AG09309 (cell line): ENCODE measurements around the gene CLDN20.

Experiments
- DNase-seq: peaks from one replicate; pipeline ENCODE4 v3.0.0-alpha.2; 2010; ENCODE audit warnings: low read depth
- H3K4me3 ChIP-seq: 2 replicates; pipeline ENCODE4 v1.5.1; 2011; ENCODE audit warnings: mild to moderate bottlenecking, low read depth, low read length, moderate library complexity; ENCODE audit not compliant: control insufficient read depth
- TF ChIP-seq, protein P1 (sequence below): IDR thresholded peaks from 2 replicates; pipeline ENCODE4 v1.5.1; 2011; ENCODE audit warnings: mild to moderate bottlenecking, low read depth, low read length, inconsistent platforms; ENCODE audit not compliant: insufficient read depth, control insufficient read depth; ENCODE audit errors: missing control alignments

The CLDN20 gene

DNA sequence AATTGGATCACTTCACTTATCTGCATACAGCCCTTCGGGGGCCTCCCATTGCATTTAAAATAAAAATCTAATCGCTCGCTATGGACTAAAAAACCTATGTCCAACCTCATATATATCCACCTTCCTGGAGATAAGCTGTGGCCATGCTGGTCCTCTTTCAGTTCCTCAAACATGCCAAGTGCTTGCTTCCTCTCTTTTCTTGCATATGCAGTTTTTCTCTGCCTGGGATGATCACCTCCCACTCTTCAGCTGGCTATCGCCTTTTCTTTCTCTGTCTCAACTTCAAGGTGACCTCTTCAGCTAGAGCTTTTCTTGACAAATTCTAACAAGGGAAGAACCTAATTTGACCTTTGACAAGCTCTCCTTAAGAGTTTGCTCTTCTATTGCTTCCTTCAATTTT is 56.1 kb downstream of the CLDN20 start:
- no peak overlapping the region for H3K4me3 ChIP-seq
- no peak for DNase-seq
- TF ChIP-seq, protein P1, sequence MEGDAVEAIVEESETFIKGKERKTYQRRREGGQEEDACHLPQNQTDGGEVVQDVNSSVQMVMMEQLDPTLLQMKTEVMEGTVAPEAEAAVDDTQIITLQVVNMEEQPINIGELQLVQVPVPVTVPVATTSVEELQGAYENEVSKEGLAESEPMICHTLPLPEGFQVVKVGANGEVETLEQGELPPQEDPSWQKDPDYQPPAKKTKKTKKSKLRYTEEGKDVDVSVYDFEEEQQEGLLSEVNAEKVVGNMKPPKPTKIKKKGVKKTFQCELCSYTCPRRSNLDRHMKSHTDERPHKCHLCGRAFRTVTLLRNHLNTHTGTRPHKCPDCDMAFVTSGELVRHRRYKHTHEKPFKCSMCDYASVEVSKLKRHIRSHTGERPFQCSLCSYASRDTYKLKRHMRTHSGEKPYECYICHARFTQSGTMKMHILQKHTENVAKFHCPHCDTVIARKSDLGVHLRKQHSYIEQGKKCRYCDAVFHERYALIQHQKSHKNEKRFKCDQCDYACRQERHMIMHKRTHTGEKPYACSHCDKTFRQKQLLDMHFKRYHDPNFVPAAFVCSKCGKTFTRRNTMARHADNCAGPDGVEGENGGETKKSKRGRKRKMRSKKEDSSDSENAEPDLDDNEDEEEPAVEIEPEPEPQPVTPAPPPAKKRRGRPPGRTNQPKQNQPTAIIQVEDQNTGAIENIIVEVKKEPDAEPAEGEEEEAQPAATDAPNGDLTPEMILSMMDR = no peak

DNA sequence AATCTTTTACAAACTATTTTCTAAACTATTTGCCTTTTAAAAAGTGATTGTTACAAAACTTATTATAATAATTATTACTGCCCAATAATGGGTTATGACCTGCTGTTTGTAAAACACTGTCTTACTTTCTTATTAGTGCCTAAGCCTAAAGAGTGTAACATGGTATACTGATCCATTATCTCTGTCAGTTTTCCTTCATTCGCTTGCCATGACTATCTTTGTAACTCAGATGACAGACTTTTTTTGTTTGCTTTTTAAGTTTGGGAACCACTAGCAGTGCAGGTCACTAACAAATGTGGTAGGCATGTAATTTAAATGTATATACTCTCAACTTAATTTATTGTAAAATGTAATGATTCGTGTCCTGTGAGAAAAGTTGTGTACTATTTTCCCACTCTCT is 60.4 kb downstream of the CLDN20 start:
- DNase-seq = no peak
- H3K4me3 ChIP-seq = no peak overlapping the region
- TF ChIP-seq, protein P1 = no peak

DNA sequence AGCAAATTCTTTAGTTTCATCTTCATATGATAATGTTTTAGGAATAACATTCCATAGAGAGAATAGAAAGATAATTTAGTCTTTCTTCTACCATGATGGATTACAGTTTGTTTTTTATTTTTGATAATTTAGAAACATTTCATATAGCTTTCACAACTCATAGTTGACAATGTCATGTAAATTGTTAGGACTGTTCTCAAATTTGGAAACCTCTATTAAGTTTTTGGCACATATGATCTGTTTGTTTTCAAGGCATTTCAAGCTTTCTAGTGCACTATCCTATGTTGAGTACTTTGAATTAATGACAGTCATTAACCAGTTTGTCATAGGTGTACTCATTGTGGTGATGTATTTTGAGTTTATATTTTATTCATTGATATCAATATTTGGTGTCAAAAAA is 61.2 kb downstream of the CLDN20 start:
- no peak for DNase-seq
- TF ChIP-seq, protein P1 = no peak
- no peak overlapping the region for H3K4me3 ChIP-seq

DNA sequence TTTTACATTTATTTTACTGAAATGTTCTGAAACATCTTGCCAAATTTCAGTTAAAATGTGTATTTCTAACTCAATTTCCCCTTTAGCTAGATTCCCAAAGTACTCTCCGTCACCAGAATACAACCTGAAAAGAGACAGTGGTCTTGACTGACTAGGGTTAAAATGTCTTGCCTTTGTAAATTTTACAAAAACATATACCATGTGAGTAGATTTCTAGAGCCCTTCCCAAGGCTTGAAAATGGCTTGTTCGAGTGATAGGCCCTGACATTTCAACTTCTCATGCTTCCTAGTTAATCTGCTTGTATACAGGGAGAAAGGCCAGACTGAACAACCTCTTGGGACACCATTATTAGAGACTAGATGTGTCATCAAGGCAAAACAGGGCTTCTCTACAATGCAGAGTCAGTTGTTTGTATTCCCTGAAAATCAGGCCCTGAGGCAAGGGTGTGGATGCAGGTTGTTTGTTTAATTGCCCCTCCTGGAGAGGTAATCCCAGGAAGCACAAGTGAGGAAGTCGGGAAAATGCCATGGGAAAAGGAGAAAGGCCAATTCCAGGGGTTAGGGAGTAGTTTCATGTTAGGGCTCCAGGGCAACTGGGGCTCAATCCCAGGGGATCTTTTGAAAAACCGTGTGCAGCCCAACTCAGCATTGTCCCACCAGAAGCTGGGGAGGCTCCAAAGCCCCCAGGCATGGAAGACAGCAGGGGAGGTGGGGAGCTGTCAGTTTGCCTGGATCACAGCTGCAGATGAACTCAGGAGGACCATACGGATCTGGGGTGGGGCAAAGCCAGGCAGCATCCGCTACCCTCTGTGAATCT is 62.1 kb downstream of the CLDN20 start:
- TF ChIP-seq, protein P1 = no peak
- no peak for DNase-seq

More for the DNA sequence above, 62.1 kb downstream of the CLDN20 start:
- H3K4me3 ChIP-seq = no peak overlapping the region
